Measurements from ENCODE around the gene CRYBB2. TPM values are rescaled to one million over a fixed set of nuclear protein-coding genes. Genes with fewer than 3 reads are reported as not detected.
"Not testable (repeated sequence)": the region's sequence is repeated elsewhere in the genome, so short reads cannot be mapped to it uniquely, and the experiment has no call there.

The CRYBB2 gene
- total RNA-seq, 1 donor from 2014 or later, result not detected

- ATAC-seq (no peak), DNase-seq (no peak)
- intact Hi-C loops (cut with micrococcal nuclease), result no loop called here
Measured at GRCh38 chr22:25223269-25223850, 3.9 kb downstream of the CRYBB2 start.

DNA sequence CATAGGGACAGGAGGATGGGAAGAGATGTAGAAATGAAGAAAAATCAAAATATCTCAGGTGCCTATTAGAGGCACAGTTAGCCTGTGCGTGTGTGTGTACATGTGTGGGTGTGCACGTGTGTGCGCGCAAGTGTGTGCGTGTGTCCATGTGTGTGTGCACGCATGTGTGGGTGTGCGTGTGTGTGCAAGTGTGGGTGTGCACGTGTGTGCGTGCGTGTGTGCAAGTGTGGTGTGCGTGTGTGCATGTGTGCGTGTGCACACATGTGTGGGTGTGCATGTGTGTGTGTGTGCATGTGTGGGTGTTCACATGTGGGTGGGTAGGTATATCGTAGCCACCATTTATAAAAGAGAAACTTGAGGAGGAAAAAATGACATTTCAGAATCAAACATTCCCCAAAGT, 9.4 kb downstream of the CRYBB2 start:
- DNase-seq, result no peak
- intact Hi-C loops (cut with micrococcal nuclease), result no loop called here
- no peak for ATAC-seq

DNA sequence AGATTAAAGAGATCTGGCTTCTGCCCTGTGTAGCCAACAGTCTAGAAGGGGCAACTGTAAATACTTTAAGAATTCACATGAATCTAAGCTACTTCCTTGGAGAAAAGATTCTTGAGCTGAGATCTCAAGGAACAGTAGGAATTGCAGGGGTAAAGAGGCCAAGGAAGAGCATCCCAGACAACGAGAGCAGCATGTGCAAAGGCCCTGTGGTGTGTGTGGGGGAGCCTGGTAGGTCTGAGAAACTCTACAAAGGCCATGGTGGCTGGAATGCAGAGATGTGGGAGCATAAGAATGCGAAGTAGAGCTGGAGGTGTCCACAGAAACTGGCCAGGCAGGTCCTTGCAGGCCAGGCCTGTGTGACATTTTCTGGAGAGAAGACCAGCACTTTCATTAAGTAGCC, 11.3 kb downstream of the CRYBB2 start:
- intact Hi-C loops (cut with micrococcal nuclease); ATAC-seq; DNase-seq: not testable (repeated sequence)

- intact Hi-C loops (cut with micrococcal nuclease), result no loop called here
- no peak for ATAC-seq
Measured at GRCh38 chr22:25232301-25232700, 12.9 kb downstream of the CRYBB2 start.

DNA sequence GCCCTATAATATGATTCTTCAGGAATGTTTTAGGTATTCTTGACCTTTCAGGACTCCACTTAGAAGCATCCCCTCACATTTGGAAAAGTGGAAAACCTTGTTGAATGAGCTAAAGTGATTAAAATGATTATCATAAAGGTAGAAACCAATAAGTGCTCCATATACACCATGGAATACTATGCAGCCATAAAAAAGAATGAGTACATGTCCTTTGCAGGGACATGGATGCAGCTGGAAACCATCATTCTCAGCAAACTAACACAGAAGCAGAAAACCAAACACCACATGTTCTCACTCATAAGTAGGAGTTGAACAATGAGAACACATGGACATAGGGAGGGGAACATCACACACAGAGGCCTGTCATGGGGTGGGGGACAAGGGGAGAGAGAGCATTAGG, 14.3 kb downstream of the CRYBB2 start:
- intact Hi-C loops (cut with micrococcal nuclease); DNase-seq; ATAC-seq: not testable (repeated sequence)

More at GRCh38 chr22:25232301-25232700, 12.9 kb downstream of the CRYBB2 start:
- DNase-seq, result no peak

GRCh38 chr22:25235547-25236290, 16.3 kb downstream of the CRYBB2 start:
- intact Hi-C loops (cut with micrococcal nuclease), result no loop called here
- DNase-seq (peak; percentile 86), ATAC-seq (peak; percentile 94)

DNA sequence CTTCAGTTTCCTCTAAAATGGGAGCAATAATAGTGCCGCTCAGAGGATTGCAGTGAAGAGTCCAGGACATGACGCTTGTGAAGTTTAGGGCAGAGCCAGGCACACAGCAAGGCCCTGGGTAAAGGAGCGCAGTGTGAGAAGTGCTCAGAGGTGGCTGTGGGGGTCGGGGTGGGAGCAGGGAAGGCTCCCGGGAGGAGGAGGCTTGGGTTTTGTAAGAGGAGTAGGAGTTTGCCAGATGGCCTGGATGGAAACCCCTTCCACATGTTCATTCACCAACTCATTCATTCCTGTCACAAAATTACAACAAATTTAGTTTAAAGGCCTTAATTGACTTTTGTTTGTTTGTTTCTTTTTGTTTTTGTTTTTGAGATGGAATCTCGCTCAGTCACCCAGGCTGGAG, 17.0 kb downstream of the CRYBB2 start:
- DNase-seq (no peak), ATAC-seq (no peak)
- intact Hi-C loops (cut with micrococcal nuclease), result no loop called here

- intact Hi-C loops (cut with micrococcal nuclease), result no loop called here
- ATAC-seq (no peak), DNase-seq (no peak)
Measured at GRCh38 chr22:25237503-25237902, 18.1 kb downstream of the CRYBB2 start.

DNA sequence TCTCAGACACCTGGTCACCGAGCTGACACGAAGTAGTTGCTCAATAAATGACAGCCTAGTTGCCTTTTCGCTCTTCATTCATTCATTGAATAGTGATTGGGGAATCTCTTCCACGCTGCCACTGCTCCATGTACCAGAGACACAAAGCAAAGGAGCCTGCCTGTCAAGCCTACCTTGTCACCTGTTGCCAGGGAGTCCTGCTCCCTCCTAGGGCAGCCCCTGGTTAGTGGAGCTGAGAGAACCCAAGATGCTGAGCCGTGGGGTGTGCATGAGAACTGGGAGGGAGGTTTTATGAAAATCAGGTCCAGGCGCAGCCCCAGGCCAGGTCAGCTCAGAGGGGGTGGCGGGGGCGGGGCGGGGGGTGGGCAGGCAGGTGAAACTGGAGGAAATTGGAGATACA, 18.6 kb downstream of the CRYBB2 start:
- ATAC-seq; intact Hi-C loops (cut with micrococcal nuclease); DNase-seq: not testable (repeated sequence)

- ATAC-seq; intact Hi-C loops (cut with micrococcal nuclease); DNase-seq: not testable (repeated sequence)
Measured at GRCh38 chr22:25255169-25255568, 35.7 kb downstream of the CRYBB2 start.

GRCh38 chr22:25267567-25267966, 48.1 kb downstream of the CRYBB2 start:
- intact Hi-C loops (cut with micrococcal nuclease); ATAC-seq; DNase-seq: not testable (repeated sequence)

GRCh38 chr22:25268902-25269301, 49.5 kb downstream of the CRYBB2 start:
- DNase-seq; ATAC-seq; intact Hi-C loops (cut with micrococcal nuclease): not testable (repeated sequence)

DNA sequence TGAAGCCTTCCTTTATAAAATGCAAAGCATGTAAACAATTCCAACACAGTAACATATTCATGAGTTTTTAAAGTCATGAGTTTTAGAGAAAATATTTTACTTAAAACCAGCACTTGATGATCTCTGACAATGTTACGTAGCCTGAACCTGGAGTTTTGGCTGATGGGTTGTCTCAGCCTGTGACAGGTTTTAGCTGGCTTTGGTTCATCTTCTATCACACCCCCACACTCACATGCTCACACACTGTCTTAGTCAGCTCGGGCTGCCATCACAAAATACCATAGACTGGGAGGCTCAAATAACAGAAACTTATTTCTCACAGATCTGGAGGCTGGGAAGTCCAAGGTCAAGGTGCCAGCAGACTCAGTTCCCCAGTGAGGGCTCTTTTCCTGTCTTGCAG, 50.6 kb downstream of the CRYBB2 start:
- DNase-seq; intact Hi-C loops (cut with micrococcal nuclease); ATAC-seq: not testable (repeated sequence)

DNA sequence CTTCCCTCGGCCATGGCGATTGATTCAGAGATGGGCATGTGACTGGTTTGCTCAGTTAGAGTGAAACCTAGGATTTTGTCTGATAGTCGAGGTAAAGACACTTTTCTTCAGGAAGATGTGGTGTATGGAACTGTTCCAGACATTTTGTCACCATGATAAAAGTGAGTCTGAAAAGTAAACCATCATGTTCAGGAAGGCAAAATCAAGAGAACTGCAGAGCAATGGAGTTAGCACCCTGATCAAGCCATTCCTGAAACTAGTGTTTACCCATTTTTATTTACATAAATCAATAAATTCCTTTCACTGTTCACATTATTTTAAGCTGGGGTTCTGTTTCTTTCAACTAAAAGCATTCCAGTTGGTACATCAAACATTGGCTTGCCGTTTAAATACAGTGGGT, 53.8 kb downstream of the CRYBB2 start:
- ATAC-seq; DNase-seq; intact Hi-C loops (cut with micrococcal nuclease): not testable (repeated sequence)

DNA sequence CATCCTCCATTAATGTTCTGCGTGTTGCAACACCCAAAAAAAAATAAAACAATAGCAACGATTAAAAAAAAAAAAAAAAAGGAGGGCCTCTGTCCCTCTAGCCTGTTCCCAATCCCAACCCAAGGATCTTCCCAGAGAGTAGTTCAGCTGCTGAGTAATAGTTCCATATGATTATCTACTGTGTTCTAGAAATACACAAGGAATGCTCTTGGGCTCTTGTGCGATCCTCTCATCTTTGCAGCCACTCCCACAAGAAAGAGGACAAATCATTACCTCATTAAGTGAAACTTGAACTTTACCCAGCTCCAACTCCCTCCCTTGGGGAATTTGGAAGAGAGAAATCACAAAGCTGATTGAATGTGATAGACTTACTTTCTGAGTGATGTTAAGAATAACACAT, 54.5 kb downstream of the CRYBB2 start:
- intact Hi-C loops (cut with micrococcal nuclease); ATAC-seq; DNase-seq: not testable (repeated sequence)

DNA sequence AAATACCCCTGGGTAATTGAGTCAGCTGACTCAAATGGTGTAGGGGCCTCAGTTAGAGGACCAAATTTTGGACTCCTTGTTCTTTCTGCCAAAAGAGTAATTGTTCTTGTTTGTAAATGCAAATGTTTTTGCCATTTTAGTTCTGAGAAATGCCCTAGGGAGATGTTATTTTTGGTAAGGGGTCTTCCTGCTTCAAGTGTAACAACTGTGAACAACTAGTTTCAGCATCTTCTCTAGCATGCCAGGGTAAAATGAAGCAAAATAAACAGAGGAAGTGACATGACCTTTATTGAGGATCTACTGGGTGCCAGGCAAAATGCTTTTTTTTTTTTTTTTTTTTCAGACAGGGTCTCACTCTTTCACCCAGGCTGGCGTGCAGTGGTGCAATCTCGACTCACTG, 60.7 kb downstream of the CRYBB2 start:
- DNase-seq; intact Hi-C loops (cut with micrococcal nuclease); ATAC-seq: not testable (repeated sequence)

Other genes with a start within 250 kb of the CRYBB2 start
- gene CRYBB3, start 19.8 kb upstream of the CRYBB2 start, total RNA-seq, result not detected

All from left ventricle myocardium superior (tissue), 1 donor.